GM12878 (cell line): ENCODE measurements around the gene BLTP3B. TPM values are rescaled to one million over a fixed set of nuclear protein-coding genes. Genes with fewer than 3 reads are reported as not detected.

Source experiments
- microRNA counts: library from miRNA; unstranded; fragments of <30 nt; microRNA quantifications from one replicate; lab custom pipeline; 2016
- microRNA-seq: library from miRNA; unstranded; fragments of <30 nt; microRNA quantifications from one replicate; pipeline ENCODE4, GENCODE V29; 2018
- polyA plus RNA-seq, 11 experiments: library from polyadenylated mRNA; depleted of rRNA in 4 of 11; unstranded in 6 of 11; stranded (reverse) in 5 of 11; fragments of >200 nt; fragmentation: Nextera tagmentation in 4 of 11; fragmentation: Illumina TruSeq in 1 of 11; extraction: Ambion mirVana in 4 of 11; extraction: Trizol in 1 of 11; gene quantifications; 1 replicate in 1 of 11; 2 replicates in 10 of 11; pipeline versions ENCODE4 v1.2.1 to v1.2.3, GENCODE V29; 2011 to 2016; ENCODE audit warnings: inconsistent platforms in 2 of 11, missing spikeins in 2 of 11, low read depth in 1 of 11
- small RNA-seq: library from RNA; depleted of rRNA; stranded (forward); fragments of <200 nt; gene quantifications from one replicate; pipeline ENCODE3, GENCODE V24; 2014
- total RNA-seq, 4 experiments: library from RNA; depleted of rRNA in 3 of 4; stranded (reverse); fragments of >200 nt in 3 of 4; fragmentation: Illumina TruSeq in 1 of 4; extraction: Trizol in 1 of 4; gene quantifications; 2 replicates each; pipeline versions ENCODE4 v1.2.1 to v1.2.3, GENCODE V29; 2013 to 2021

BLTP3B gene
- total and polyA plus RNA-seq, 10 of the 15 experiments (the other 5 are each of a cell fraction or from before 2014, with no cell fraction given), result 3.6 to 23.6 (median 17.0) TPM

MicroRNAs encoded within 50 kb of the gene (microRNA counts, 767-probe panel; counts per million panel counts)
- 977 counts per million, percentile 26 among the panel's probes with 10 or more counts for microRNA hsa-miR-1827 (lab: Ali Mortazavi, UCI)

Small RNAs within 50 kb of the gene (microRNA-seq; reads per million reads assigned to microRNA genes)
- gene MIR1827, result not detected

Small RNAs within 50 kb of the gene (small RNA-seq; reads per million reads assigned to genes)
- gene MIR1827 (not detected), gene RN7SL176P (not detected)

Other genes starting within 250 kb of the BLTP3B start
- not detected in 2 replicates for gene ANKS1B, start 157.9 kb downstream of the BLTP3B start, total RNA-seq (2014; rRNA removed)
- gene ANKS1B, start 157.9 kb downstream of the BLTP3B start, total RNA-seq (2014; rRNA removed; fragmentation: Illumina TruSeq; extraction: Trizol), result not detected in 2 replicates
- gene ANKS1B, start 157.9 kb downstream of the BLTP3B start, total RNA-seq (2021), result not detected in 2 replicates
- 0.03 TPM in 1 of 2 replicates, not detected in the other for gene ANKS1B, start 157.9 kb downstream of the BLTP3B start, polyA plus RNA-seq (2011; rRNA removed)
- not detected in 2 replicates for gene ANKS1B, start 157.9 kb downstream of the BLTP3B start, polyA plus RNA-seq (2014; fragmentation: Illumina TruSeq; extraction: Trizol)
- 1 to 10 TPM in 1 of 2 experiments, under 1 TPM in 1; 0.82 to 1.3 TPM for gene ANKS1B, start 157.9 kb downstream of the BLTP3B start, polyA plus RNA-seq (2014; fragmentation: Nextera tagmentation; extraction: Ambion mirVana)
- gene ANKS1B, start 157.9 kb downstream of the BLTP3B start, polyA plus RNA-seq (2014; rRNA removed), result not detected in 2 replicates
- under 1 TPM in 1 of 2 experiments, not detected in 1; 0.16 TPM for gene ANKS1B, start 157.9 kb downstream of the BLTP3B start, polyA plus RNA-seq (2016; fragmentation: Nextera tagmentation; extraction: Ambion mirVana)
- 17.4 and 23.6 TPM in 2 replicates for gene ACTR6, start 57.9 kb upstream of the BLTP3B start, total RNA-seq (2014; rRNA removed)
- gene ACTR6, start 57.9 kb upstream of the BLTP3B start, total RNA-seq (2014; rRNA removed; fragmentation: Illumina TruSeq; extraction: Trizol), result 38.4 and 40.2 TPM in 2 replicates
- gene ACTR6, start 57.9 kb upstream of the BLTP3B start, total RNA-seq (2021), result 35.6 and 40.7 TPM in 2 replicates
- 40.2 and 70.8 TPM in 2 replicates for gene ACTR6, start 57.9 kb upstream of the BLTP3B start, polyA plus RNA-seq (2011; rRNA removed)
- gene ACTR6, start 57.9 kb upstream of the BLTP3B start, polyA plus RNA-seq (2014; fragmentation: Illumina TruSeq; extraction: Trizol), result 37.2 and 47.4 TPM in 2 replicates
- gene ACTR6, start 57.9 kb upstream of the BLTP3B start, polyA plus RNA-seq (2014; fragmentation: Nextera tagmentation; extraction: Ambion mirVana), result 10 to 100 TPM; 56.1 to 62.4 TPM
- gene ACTR6, start 57.9 kb upstream of the BLTP3B start, polyA plus RNA-seq (2014; rRNA removed), result 15.9 and 22.7 TPM in 2 replicates
- 10 to 100 TPM; 45.6 to 48.5 TPM for gene ACTR6, start 57.9 kb upstream of the BLTP3B start, polyA plus RNA-seq (2016; fragmentation: Nextera tagmentation; extraction: Ambion mirVana)
- gene DEPDC4, start 124.2 kb upstream of the BLTP3B start, total RNA-seq (2014; rRNA removed), result 1.8 and 1.9 TPM in 2 replicates
- gene DEPDC4, start 124.2 kb upstream of the BLTP3B start, total RNA-seq (2014; rRNA removed; fragmentation: Illumina TruSeq; extraction: Trizol), result 2.4 and 2.6 TPM in 2 replicates
- gene DEPDC4, start 124.2 kb upstream of the BLTP3B start, total RNA-seq (2021), result 1.6 and 1.9 TPM in 2 replicates
- gene DEPDC4, start 124.2 kb upstream of the BLTP3B start, polyA plus RNA-seq (2011; rRNA removed), result 1.5 and 3.2 TPM in 2 replicates
- 0.97 and 3.2 TPM in 2 replicates for gene DEPDC4, start 124.2 kb upstream of the BLTP3B start, polyA plus RNA-seq (2014; fragmentation: Illumina TruSeq; extraction: Trizol)
- 1 to 10 TPM; 2.0 to 4.0 TPM for gene DEPDC4, start 124.2 kb upstream of the BLTP3B start, polyA plus RNA-seq (2014; fragmentation: Nextera tagmentation; extraction: Ambion mirVana)
- gene DEPDC4, start 124.2 kb upstream of the BLTP3B start, polyA plus RNA-seq (2014; rRNA removed), result 1.9 TPM in 2 replicates
- 1 to 10 TPM; 2.7 to 4.7 TPM for gene DEPDC4, start 124.2 kb upstream of the BLTP3B start, polyA plus RNA-seq (2016; fragmentation: Nextera tagmentation; extraction: Ambion mirVana)
- 27.4 and 29.3 TPM in 2 replicates for gene SCYL2, start 124.3 kb upstream of the BLTP3B start, total RNA-seq (2014; rRNA removed)
- 32.8 and 34.3 TPM in 2 replicates for gene SCYL2, start 124.3 kb upstream of the BLTP3B start, total RNA-seq (2014; rRNA removed; fragmentation: Illumina TruSeq; extraction: Trizol)
- 28.9 and 31.5 TPM in 2 replicates for gene SCYL2, start 124.3 kb upstream of the BLTP3B start, total RNA-seq (2021)
- gene SCYL2, start 124.3 kb upstream of the BLTP3B start, polyA plus RNA-seq (2011; rRNA removed), result 24.1 and 31.5 TPM in 2 replicates
- 30.2 and 34.6 TPM in 2 replicates for gene SCYL2, start 124.3 kb upstream of the BLTP3B start, polyA plus RNA-seq (2014; fragmentation: Illumina TruSeq; extraction: Trizol)
- gene SCYL2, start 124.3 kb upstream of the BLTP3B start, polyA plus RNA-seq (2014; fragmentation: Nextera tagmentation; extraction: Ambion mirVana), result 1 to 10 TPM; 5.4 to 7.2 TPM
- 14.7 and 16.9 TPM in 2 replicates for gene SCYL2, start 124.3 kb upstream of the BLTP3B start, polyA plus RNA-seq (2014; rRNA removed)
- gene SCYL2, start 124.3 kb upstream of the BLTP3B start, polyA plus RNA-seq (2016; fragmentation: Nextera tagmentation; extraction: Ambion mirVana), result 10 to 100 TPM; 25.9 to 27.9 TPM
- gene SLC17A8, start 214.2 kb upstream of the BLTP3B start, total RNA-seq (2014; rRNA removed), result not detected in 2 replicates
- not detected in 2 replicates for gene SLC17A8, start 214.2 kb upstream of the BLTP3B start, total RNA-seq (2014; rRNA removed; fragmentation: Illumina TruSeq; extraction: Trizol)
- gene SLC17A8, start 214.2 kb upstream of the BLTP3B start, total RNA-seq (2021), result not detected in 2 replicates
- 0.18 TPM in 1 of 2 replicates, not detected in the other for gene SLC17A8, start 214.2 kb upstream of the BLTP3B start, polyA plus RNA-seq (2011; rRNA removed)
- not detected in 2 replicates for gene SLC17A8, start 214.2 kb upstream of the BLTP3B start, polyA plus RNA-seq (2014; fragmentation: Illumina TruSeq; extraction: Trizol)
- gene SLC17A8, start 214.2 kb upstream of the BLTP3B start, polyA plus RNA-seq (2014; fragmentation: Nextera tagmentation; extraction: Ambion mirVana), result not detected
- not detected in 2 replicates for gene SLC17A8, start 214.2 kb upstream of the BLTP3B start, polyA plus RNA-seq (2014; rRNA removed)
- not detected for gene SLC17A8, start 214.2 kb upstream of the BLTP3B start, polyA plus RNA-seq (2016; fragmentation: Nextera tagmentation; extraction: Ambion mirVana)